Epidermal melanocyte (primary cell): ENCODE measurements around the gene GRHL3.

Experiments
- DNase-seq: peaks from one replicate; pipeline ENCODE4 v3.0.0; 2011; ENCODE audit warnings: low spot score; ENCODE audit not compliant: insufficient read length

Gene GRHL3

GRCh38 chr1:24373044-24373443 is 53.9 kb downstream of the GRHL3 start:
- no peak for DNase-seq

- no peak for DNase-seq
Measured at GRCh38 chr1:24373710-24374109, 54.6 kb downstream of the GRHL3 start.

GRCh38 chr1:24374891-24375786 is 56.0 kb downstream of the GRHL3 start:
- DNase-seq: no peak

GRCh38 chr1:24379733-24380315 is 60.7 kb downstream of the GRHL3 start:
- no peak for DNase-seq

GRCh38 chr1:24380508-24380907 is 61.4 kb downstream of the GRHL3 start:
- no peak for DNase-seq

- no peak for DNase-seq
Measured at GRCh38 chr1:24381256-24381655, 62.1 kb downstream of the GRHL3 start.

GRCh38 chr1:24382165-24382577 is 63.0 kb downstream of the GRHL3 start:
- no peak for DNase-seq

- DNase-seq: no peak
Measured at GRCh38 chr1:24383381-24383940, 64.3 kb downstream of the GRHL3 start.

GRCh38 chr1:24384251-24385090 is 65.3 kb downstream of the GRHL3 start:
- no peak for DNase-seq

GRCh38 chr1:24385160-24385940 is 66.2 kb downstream of the GRHL3 start:
- no peak for DNase-seq

GRCh38 chr1:24386241-24386640 is 67.1 kb downstream of the GRHL3 start:
- no peak for DNase-seq

GRCh38 chr1:24386931-24387330 is 67.8 kb downstream of the GRHL3 start:
- no peak for DNase-seq

GRCh38 chr1:24387636-24388175 is 68.5 kb downstream of the GRHL3 start:
- no peak for DNase-seq

GRCh38 chr1:24388331-24388885 is 69.3 kb downstream of the GRHL3 start:
- DNase-seq: no peak

GRCh38 chr1:24389231-24389678 is 70.1 kb downstream of the GRHL3 start:
- no peak for DNase-seq

- DNase-seq: peak; percentile 62
Measured at GRCh38 chr1:24390924-24391782, 72.0 kb downstream of the GRHL3 start.

GRCh38 chr1:24391882-24392603 is 72.9 kb downstream of the GRHL3 start:
- DNase-seq: no peak

- no peak for DNase-seq
Measured at GRCh38 chr1:24392604-24392946, 73.4 kb downstream of the GRHL3 start.
